Measurements from ENCODE around the gene TMEM69. TPM values are rescaled to one million over a fixed set of nuclear protein-coding genes. Genes with fewer than 3 reads are reported as not detected.

TMEM69 gene
- total and polyA plus RNA-seq, 10 of the 15 experiments (the other 5 are each of a cell fraction or from before 2014, with no cell fraction given), result 44.6 to 162 (median 88.8) TPM

DNA sequence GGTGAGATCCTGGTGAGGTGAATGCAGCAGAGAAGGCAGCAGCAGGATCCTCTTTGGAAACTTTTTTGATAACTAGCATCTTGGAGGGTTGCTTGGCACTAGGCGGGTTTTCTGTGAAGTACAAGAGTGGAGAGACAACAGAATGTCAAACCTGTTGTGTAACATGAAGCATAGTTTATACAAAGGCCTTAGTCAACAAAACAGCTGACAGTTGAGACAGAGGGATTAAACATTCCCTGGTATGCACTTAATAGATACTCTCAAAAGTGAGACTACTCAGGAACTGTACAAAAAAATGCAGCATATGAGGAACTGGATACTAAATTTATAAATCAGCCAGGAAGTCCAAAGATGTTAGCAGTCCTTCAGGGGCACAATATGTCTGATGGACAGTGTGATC lies 47.7 kb upstream of the TMEM69 start:
- in situ Hi-C loops (cut with MboI) (no loop called here), intact Hi-C loops (cut with micrococcal nuclease; ENCODE audit: unreplicated experiment) (no loop called here)
- Histone ChIP-seq H3K79me2 (ENCODE audit: control insufficient read depth, insufficient read depth, low read length) (no peaks in the 10 kb centered on the region; the same call in 1 of the 2 replicates), H3K4me3 (no peak overlapping the region), H3K27ac (ENCODE audit: control insufficient read depth, insufficient read depth) (no peak overlapping the region), H3K4me1 (ENCODE audit: control insufficient read depth, insufficient read depth, low read length) (no peaks in the 10 kb centered on the region), H3K9ac (ENCODE audit: control insufficient read depth, insufficient read depth, low read length) (no peak overlapping the region), H2AFZ (ENCODE audit: control insufficient read depth, low read depth, low read length) (no peak overlapping the region), H3K27me3 (replicated peaks in 1 of 2; ENCODE audit: control insufficient read depth in 2 of 2, insufficient read depth in 2 of 2, low read length in 1 of 2) (no peaks in the 10 kb centered on the region), H3K4me2 (ENCODE audit: control insufficient read depth, insufficient read depth) (no peak overlapping the region), H4K20me1 (ENCODE audit: control insufficient read depth, insufficient read depth) (no peaks in the 10 kb centered on the region), H3K36me3 (ENCODE audit: control insufficient read depth in 2 of 2, insufficient read depth in 2 of 2, low read length in 1 of 2) (peaks cover 0 to 35% of the 10 kb centered on the region in 2 experiments), H3K9me3 (replicated peaks; ENCODE audit: control insufficient read depth, insufficient read depth, low read length) (no peaks in the 10 kb centered on the region)
- ATAC-seq (no peak), DNase-seq (ENCODE audit: low read depth, low spot score) (no peak), FAIRE-seq (no peak)
- ChIA-PET POLR2A (no interaction called here), SMC1A (ENCODE audit: uncharacterized antibody, unreplicated experiment) (interaction anchor here (0.9 to 1.0 kb wide), 2 partner anchors 13 to 214 kb away, joined by 3 to 4 read pairs; no protein-coding TSS in a partner anchor), CTCF (no interaction called here), RAD21 (ENCODE audit: unreplicated experiment) (no interaction called here)
- no TSS peak for BruUV-seq (replicated peaks)
- TF ChIP-seq JUNB (IDR thresholded peaks at IDR 0.05), result no peak
- TF ChIP-seq, protein P1, sequence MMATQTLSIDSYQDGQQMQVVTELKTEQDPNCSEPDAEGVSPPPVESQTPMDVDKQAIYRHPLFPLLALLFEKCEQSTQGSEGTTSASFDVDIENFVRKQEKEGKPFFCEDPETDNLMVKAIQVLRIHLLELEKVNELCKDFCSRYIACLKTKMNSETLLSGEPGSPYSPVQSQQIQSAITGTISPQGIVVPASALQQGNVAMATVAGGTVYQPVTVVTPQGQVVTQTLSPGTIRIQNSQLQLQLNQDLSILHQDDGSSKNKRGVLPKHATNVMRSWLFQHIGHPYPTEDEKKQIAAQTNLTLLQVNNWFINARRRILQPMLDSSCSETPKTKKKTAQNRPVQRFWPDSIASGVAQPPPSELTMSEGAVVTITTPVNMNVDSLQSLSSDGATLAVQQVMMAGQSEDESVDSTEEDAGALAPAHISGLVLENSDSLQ (IDR thresholded peaks at IDR 0.05), result no peak
- no peak for TF ChIP-seq ZZZ3 (IDR thresholded peaks at IDR 0.05; ENCODE audit: control insufficient read depth, insufficient read length, low read depth)
- TF ChIP-seq, protein P2, sequence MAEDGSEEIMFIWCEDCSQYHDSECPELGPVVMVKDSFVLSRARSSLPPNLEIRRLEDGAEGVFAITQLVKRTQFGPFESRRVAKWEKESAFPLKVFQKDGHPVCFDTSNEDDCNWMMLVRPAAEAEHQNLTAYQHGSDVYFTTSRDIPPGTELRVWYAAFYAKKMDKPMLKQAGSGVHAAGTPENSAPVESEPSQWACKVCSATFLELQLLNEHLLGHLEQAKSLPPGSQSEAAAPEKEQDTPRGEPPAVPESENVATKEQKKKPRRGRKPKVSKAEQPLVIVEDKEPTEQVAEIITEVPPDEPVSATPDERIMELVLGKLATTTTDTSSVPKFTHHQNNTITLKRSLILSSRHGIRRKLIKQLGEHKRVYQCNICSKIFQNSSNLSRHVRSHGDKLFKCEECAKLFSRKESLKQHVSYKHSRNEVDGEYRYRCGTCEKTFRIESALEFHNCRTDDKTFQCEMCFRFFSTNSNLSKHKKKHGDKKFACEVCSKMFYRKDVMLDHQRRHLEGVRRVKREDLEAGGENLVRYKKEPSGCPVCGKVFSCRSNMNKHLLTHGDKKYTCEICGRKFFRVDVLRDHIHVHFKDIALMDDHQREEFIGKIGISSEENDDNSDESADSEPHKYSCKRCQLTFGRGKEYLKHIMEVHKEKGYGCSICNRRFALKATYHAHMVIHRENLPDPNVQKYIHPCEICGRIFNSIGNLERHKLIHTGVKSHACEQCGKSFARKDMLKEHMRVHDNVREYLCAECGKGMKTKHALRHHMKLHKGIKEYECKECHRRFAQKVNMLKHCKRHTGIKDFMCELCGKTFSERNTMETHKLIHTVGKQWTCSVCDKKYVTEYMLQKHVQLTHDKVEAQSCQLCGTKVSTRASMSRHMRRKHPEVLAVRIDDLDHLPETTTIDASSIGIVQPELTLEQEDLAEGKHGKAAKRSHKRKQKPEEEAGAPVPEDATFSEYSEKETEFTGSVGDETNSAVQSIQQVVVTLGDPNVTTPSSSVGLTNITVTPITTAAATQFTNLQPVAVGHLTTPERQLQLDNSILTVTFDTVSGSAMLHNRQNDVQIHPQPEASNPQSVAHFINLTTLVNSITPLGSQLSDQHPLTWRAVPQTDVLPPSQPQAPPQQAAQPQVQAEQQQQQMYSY (CRISPR knock-in tag; IDR thresholded peaks at IDR 0.05), result no peak
- no peak for TF ChIP-seq FOS (IDR thresholded peaks at IDR 0.05; ENCODE audit: borderline replicate concordance, extremely low read depth, insufficient read length)
- WGBS (ENCODE audit: insufficient coverage, insufficient replicate concordance, low lambda C conversion rate, missing lambda C conversion rate), result 100% methylated on average over 1 of the region's 1 CpG
